H1 (cell line): ENCODE data around the gene APOO. TPM values are rescaled to one million over a fixed set of nuclear protein-coding genes. Genes with fewer than 3 reads are reported as not detected.

Experiments used
- CTCF ChIA-PET: fragments of 300-600 bp; sonication (Branson Sonifier 250); formaldehyde crosslinking; loops from one replicate; lab custom pipeline; 2021; ENCODE audit not compliant: partially characterized antibody; lab: Charles Lee
- POLR2A ChIA-PET: fragments of 300-600 bp; sonication (Branson Sonifier 250); formaldehyde crosslinking; loops from one replicate; lab custom pipeline; 2021; ENCODE audit warnings: inconsistent platforms; ENCODE audit not compliant: partially characterized antibody; lab: Charles Lee
- DNase-seq, 2 experiments: peaks; one replicate each; pipeline versions ENCODE4 v3.0.0 to v3.0.0-alpha.2; 2010 to 2022; ENCODE audit warnings: low spot score in 2 of 2, low read depth in 1 of 2, mixed read lengths in 1 of 2
- FAIRE-seq: peaks from 2 replicates; lab custom pipeline; 2011; peaks lifted over from hg19 to GRCh38; lab: Jason Lieb, UNC
- H2AFZ ChIP-seq: 2 replicates; pipeline ENCODE4 v1.8.1; 2012; ENCODE audit warnings: low read length, inconsistent platforms
- H2AK5ac ChIP-seq: 2 replicates; pipeline ENCODE4 v1.6.1; 2013; ENCODE audit warnings: low read depth, low read length
- H2BK120ac ChIP-seq: replicated peaks from 2 replicates; pipeline ENCODE3; 2013; ENCODE audit warnings: low read depth, low read length, inconsistent platforms
- H2BK12ac ChIP-seq: 2 replicates; pipeline ENCODE4 v1.6.1; 2013; ENCODE audit warnings: low read depth, low read length
- H2BK15ac ChIP-seq: 2 replicates; pipeline ENCODE4 v1.6.1; 2013; ENCODE audit warnings: low read length
- H2BK20ac ChIP-seq: 2 replicates; pipeline ENCODE4 v1.6.1; 2013; ENCODE audit warnings: low read length
- H2BK5ac ChIP-seq: 2 replicates; pipeline ENCODE4 v1.6.1; 2013; ENCODE audit warnings: low read depth, low read length
- H3K14ac ChIP-seq: 2 replicates; pipeline ENCODE4 v1.6.1; 2013; ENCODE audit warnings: inconsistent platforms; ENCODE audit not compliant: insufficient read length
- H3K18ac ChIP-seq: 2 replicates; pipeline ENCODE4 v1.6.1; 2013; ENCODE audit warnings: low read length; ENCODE audit errors: extremely low read depth
- H3K23ac ChIP-seq: 2 replicates; pipeline ENCODE4 v1.6.1; 2013; ENCODE audit warnings: inconsistent platforms; ENCODE audit not compliant: insufficient read length
- H3K23me2 ChIP-seq: 2 replicates; pipeline ENCODE4 v1.6.1; 2013; ENCODE audit warnings: low read depth, low read length
- H3K27ac ChIP-seq: 2 replicates; pipeline ENCODE4 v1.6.1; 2011; ENCODE audit warnings: low read depth, low read length, inconsistent platforms
- H3K27me3 ChIP-seq, 4 experiments: replicated peaks in 1 of 4; 1 replicate in 1 of 4; 2 replicates in 3 of 4; pipeline versions ENCODE4 v1.6.1 to v1.8.1; 2011 to 2013; ENCODE audit warnings: low read length in 3 of 4, mild to moderate bottlenecking in 3 of 4, inconsistent platforms in 2 of 4, mixed read lengths in 2 of 4, moderate library complexity in 1 of 4; ENCODE audit not compliant: control insufficient read depth in 3 of 4, insufficient read depth in 3 of 4; ENCODE audit errors: extremely low read depth in 1 of 4
- H3K36me3 ChIP-seq, 4 experiments: 2 replicates each; pipeline versions ENCODE4 v1.6.1 to v1.8.1; 2011 to 2013; ENCODE audit warnings: mild to moderate bottlenecking in 4 of 4, low read length in 3 of 4, moderate library complexity in 2 of 4, control low read depth in 1 of 4, inconsistent platforms in 1 of 4; ENCODE audit not compliant: insufficient read depth in 4 of 4, control insufficient read depth in 2 of 4
- H3K4ac ChIP-seq: replicated peaks from 2 replicates; pipeline ENCODE3; 2013; ENCODE audit warnings: low read length, low read depth, mixed read lengths, inconsistent platforms; ENCODE audit not compliant: insufficient read length
- H3K4me1 ChIP-seq, 4 experiments: replicated peaks in 1 of 4; 1 replicate in 1 of 4; 2 replicates in 3 of 4; pipeline versions ENCODE4 v1.6.1 to v1.8.1; 2011 to 2013; ENCODE audit warnings: low read length in 3 of 4, inconsistent platforms in 2 of 4, mixed read lengths in 1 of 4; ENCODE audit not compliant: insufficient read depth in 4 of 4, control insufficient read depth in 3 of 4
- H3K4me2 ChIP-seq, 2 experiments: 2 replicates each; pipeline versions ENCODE4 v1.6.1 to v1.8.1; 2011 to 2013; ENCODE audit warnings: low read depth in 2 of 2, low read length in 2 of 2, control low read depth in 1 of 2, inconsistent platforms in 1 of 2, mild to moderate bottlenecking in 1 of 2; ENCODE audit not compliant: insufficient read depth in 1 of 2
- H3K4me3 ChIP-seq, 4 experiments: fragments of 200-600, 300-600 bp in 1 of 4; sonication (generic), shearing (Covaris generic), sonication (Bioruptor Twin) in 1 of 4; 2 replicates each; pipeline versions ENCODE4 v1.5.1 to v1.8.1; 2011 to 2016; ENCODE audit warnings: low read length in 4 of 4, low read depth in 3 of 4, control low read depth in 2 of 4, inconsistent platforms in 2 of 4, mild to moderate bottlenecking in 2 of 4, mixed read lengths in 1 of 4, moderate library complexity in 1 of 4; ENCODE audit not compliant: insufficient read depth in 2 of 4; ENCODE audit errors: extremely low read depth in 1 of 4
- H3K56ac ChIP-seq: replicated peaks from 2 replicates; pipeline ENCODE3; 2013; ENCODE audit warnings: low read depth, mild to moderate bottlenecking, mixed read lengths, low read length, inconsistent platforms; ENCODE audit not compliant: insufficient read length
- H3K79me1 ChIP-seq: 2 replicates; pipeline ENCODE4 v1.6.1; 2013; ENCODE audit warnings: low read depth, low read length, control low read depth
- H3K79me2 ChIP-seq, 2 experiments: 2 replicates each; pipeline versions ENCODE4 v1.6.1 to v1.8.1; 2012 to 2013; ENCODE audit warnings: low read length in 2 of 2, mild to moderate bottlenecking in 2 of 2, inconsistent platforms in 1 of 2; ENCODE audit not compliant: insufficient read depth in 2 of 2, control insufficient read depth in 1 of 2
- H3K9ac ChIP-seq, 4 experiments: replicated peaks in 1 of 4; 1 replicate in 1 of 4; 2 replicates in 3 of 4; pipeline versions ENCODE4 v1.6.1 to v1.8.1; 2011 to 2013; ENCODE audit warnings: low read depth in 3 of 4, low read length in 3 of 4, control low read depth in 2 of 4, mild to moderate bottlenecking in 2 of 4, moderate library complexity in 2 of 4, inconsistent platforms in 1 of 4; ENCODE audit errors: extremely low read depth in 1 of 4
- H3K9me3 ChIP-seq, 2 experiments: 2 replicates each; pipeline versions ENCODE4 v1.6.1 to v1.8.1; 2012 to 2013; ENCODE audit warnings: mild to moderate bottlenecking in 2 of 2, moderate library complexity in 2 of 2, control low read depth in 1 of 2, inconsistent platforms in 1 of 2, low read depth in 1 of 2, low read length in 1 of 2, mixed read lengths in 1 of 2; ENCODE audit not compliant: insufficient read depth in 2 of 2
- H4K20me1 ChIP-seq, 2 experiments: replicated peaks in 1 of 2; 2 replicates each; pipeline versions ENCODE3 to v1.8.1; 2011 to 2013; ENCODE audit warnings: inconsistent platforms in 2 of 2, low read length in 2 of 2, mild to moderate bottlenecking in 1 of 2; ENCODE audit not compliant: insufficient read depth in 2 of 2, control insufficient read depth in 1 of 2
- H4K5ac ChIP-seq: 2 replicates; pipeline ENCODE4 v1.6.1; 2013; ENCODE audit warnings: low read length, low read depth, mixed read lengths, inconsistent platforms; ENCODE audit not compliant: insufficient read length
- H4K8ac ChIP-seq: 2 replicates; pipeline ENCODE4 v1.8.0; 2013; ENCODE audit warnings: mild to moderate bottlenecking, moderate library complexity, low read length, inconsistent platforms; ENCODE audit not compliant: insufficient read depth; ENCODE audit errors: extremely low read depth
- H4K91ac ChIP-seq: replicated peaks from 2 replicates; pipeline ENCODE3; 2013; ENCODE audit warnings: low read length, mixed read lengths, inconsistent platforms; ENCODE audit not compliant: insufficient read length
- FOSL1 ChIP-seq: IDR thresholded peaks from 2 replicates; pipeline ENCODE4 v1.6.1; 2011; ENCODE audit warnings: mild to moderate bottlenecking, low read depth, low read length, moderate library complexity; ENCODE audit not compliant: insufficient read depth
- NRF1 ChIP-seq: IDR thresholded peaks from 2 replicates; pipeline ENCODE4 v1.6.1; 2011; ENCODE audit warnings: mild to moderate bottlenecking, low read depth, low read length, improper control_type of control experiment
- PHF8 ChIP-seq: fragments of 200-600 bp; sonication (generic); conservative IDR thresholded peaks from 2 replicates; pipeline ENCODE4 v1.7.1; 2012; ENCODE audit warnings: low read depth, mild to moderate bottlenecking, inconsistent platforms, low read length, moderate library complexity
- POLR2A ChIP-seq, 2 experiments: IDR thresholded peaks; 1 replicate in 1 of 2; 2 replicates in 1 of 2; pipeline ENCODE4 v1.6.1; 2011; ENCODE audit warnings: low read depth in 2 of 2, low read length in 2 of 2, mild to moderate bottlenecking in 2 of 2; ENCODE audit errors: control extremely low read depth in 1 of 2
- POU5F1 ChIP-seq: IDR thresholded peaks from 2 replicates; pipeline ENCODE4 v1.6.1; 2011; ENCODE audit warnings: low read depth, mild to moderate bottlenecking, low read length, moderate library complexity
- RAD21 ChIP-seq, 2 experiments: IDR thresholded peaks in 1 of 2; conservative IDR thresholded peaks in 1 of 2; 2 replicates each; pipeline ENCODE4 v1.6.1; 2011; ENCODE audit warnings: low read depth in 2 of 2, low read length in 2 of 2, improper control_type of control experiment in 1 of 2, inconsistent platforms in 1 of 2, mild to moderate bottlenecking in 1 of 2, moderate library complexity in 1 of 2
- SAP30 ChIP-seq: fragments of 300-600 bp; sonication (generic); IDR thresholded peaks from 2 replicates; pipeline ENCODE4 v1.7.1; 2012; ENCODE audit warnings: low read length, moderate library complexity, mild to moderate bottlenecking, inconsistent platforms; ENCODE audit not compliant: insufficient read depth, insufficient replicate concordance
- SIX5 ChIP-seq: IDR thresholded peaks from 2 replicates; pipeline ENCODE4 v1.6.1; 2011; ENCODE audit warnings: mild to moderate bottlenecking, low read depth, low read length
- TBP ChIP-seq: IDR thresholded peaks from 2 replicates; pipeline ENCODE4 v1.6.1; 2011; ENCODE audit warnings: low read depth, low read length, improper control_type of control experiment
- TEAD4 ChIP-seq: IDR thresholded peaks from 2 replicates; pipeline ENCODE4 v1.6.1; 2012; ENCODE audit warnings: low read depth, low read length, inconsistent platforms, mixed read lengths
- ZNF274 ChIP-seq: IDR thresholded peaks from 2 replicates; pipeline ENCODE4 v1.7.0; 2012; ENCODE audit warnings: low read length, borderline replicate concordance; ENCODE audit errors: extremely low read depth
- WGBS, 2 experiments: shearing (Covaris generic) in 1 of 2; methylation state at CpG; one replicate each; pipeline versions ENCODE4 v1.1.6 to v1.1.7; 2013 to 2015; ENCODE audit warnings: low lambda C conversion rate in 2 of 2, mixed read lengths in 2 of 2, inconsistent platforms in 1 of 2, low coverage in 1 of 2, missing lambda C conversion rate in 1 of 2; ENCODE audit not compliant: insufficient replicate concordance in 2 of 2, insufficient coverage in 1 of 2, insufficient read length in 1 of 2; ENCODE audit errors: extremely low coverage in 1 of 2, missing lambda C conversion rate in 1 of 2; 5-methylcytosine and 5-hydroxymethylcytosine counted together
- polyA plus RNA-seq, 7 experiments: library from polyadenylated mRNA; depleted of rRNA in 3 of 7; stranded (reverse) in 5 of 7; unstranded in 2 of 7; fragments of >200 nt in 5 of 7; fragments of 200-250 nt in 2 of 7; gene quantifications; 1 replicate in 5 of 7; 2 replicates in 1 of 7; 4 replicates in 1 of 7; pipeline versions ENCODE4 v1.2.1 to v1.2.3, GENCODE V29; 2011 to 2013; ENCODE audit warnings: missing spikeins in 2 of 7, mixed read lengths in 2 of 7
- total RNA-seq: library from RNA; stranded (reverse); fragmentation: NEBNext Ultra II Directional; extraction: Animal tissue kit (Norgen Biotek cat#: 25700); gene quantifications from 2 replicates; pipeline ENCODE4 v1.2.1, GENCODE V29; 2021
- TF ChIP-seq, protein P1 (sequence below): IDR thresholded peaks from 2 replicates; pipeline ENCODE4 v1.6.1; 2011; ENCODE audit warnings: low read length, improper control_type of control experiment
- TF ChIP-seq, protein P2 (sequence below): IDR thresholded peaks from 2 replicates; pipeline ENCODE4 v1.6.1; 2011; ENCODE audit warnings: low read depth, mild to moderate bottlenecking, low read length; ENCODE audit not compliant: insufficient read depth

The APOO gene
- total and polyA plus RNA-seq, 2 of the 8 experiments (the other 6 are each of a cell fraction or from before 2014, with no cell fraction given), result 25.7 to 45.0 TPM

DNA sequence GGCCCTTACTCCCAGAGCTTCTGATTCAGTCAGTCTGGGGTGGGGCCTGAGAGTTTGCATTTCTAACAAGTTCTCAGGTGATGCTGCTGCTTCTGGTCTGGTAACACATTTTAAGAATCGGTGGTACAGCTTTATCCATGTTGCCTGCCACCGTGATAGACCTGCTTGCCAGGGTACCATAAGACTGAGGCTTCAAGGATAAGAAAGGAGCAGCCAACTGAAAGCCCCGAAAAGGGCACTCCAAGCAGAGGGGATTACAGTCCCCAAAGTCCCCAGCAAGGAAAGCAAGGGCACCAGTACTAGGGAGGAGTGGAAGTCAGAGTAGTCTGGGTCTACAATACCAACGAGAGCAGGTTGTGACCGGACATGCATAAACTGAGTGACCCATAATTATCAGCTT lies 49.8 kb downstream of the APOO start:
- H4K91ac ChIP-seq, result no peak overlapping the region
- H3K23ac ChIP-seq, result no peak overlapping the region
- ChIA-PET POLR2A (no interaction called here), CTCF (interaction anchor here (1.0 to 1.3 kb wide), 2 partner anchors 9 to 17 kb away, joined by 3 read pairs; no protein-coding TSS in a partner anchor)
- H3K27me3 ChIP-seq, result no peaks in the 10 kb centered on the region
- H3K27ac ChIP-seq, result no peak overlapping the region
- no peaks in the 10 kb centered on the region for H3K4me1 ChIP-seq
- no peak overlapping the region for H4K5ac ChIP-seq
- no peaks in the 10 kb centered on the region for H3K23me2 ChIP-seq
- H3K4me3 ChIP-seq, result no peak overlapping the region
- H3K4ac ChIP-seq, result no peak overlapping the region
- no peak overlapping the region for H3K18ac ChIP-seq
- H3K14ac ChIP-seq, result no peak overlapping the region
- no peak overlapping the region for H3K56ac ChIP-seq
- no peak for FAIRE-seq
- peaks cover 0 to 3% (median 0%) of the 10 kb centered on the region in 4 experiments; a peak in 1 of 8 replicates for H3K36me3 ChIP-seq
- no peak overlapping the region for H2AFZ ChIP-seq
- DNase-seq, result no peak
- no peak overlapping the region for H4K8ac ChIP-seq
- no peak overlapping the region for H2BK20ac ChIP-seq
- H3K79me2 ChIP-seq, result no peaks in the 10 kb centered on the region
- no peaks in the 10 kb centered on the region for H4K20me1 ChIP-seq
- no peak overlapping the region for H2AK5ac ChIP-seq
- H2BK120ac ChIP-seq, result no peak overlapping the region
- no peaks in the 10 kb centered on the region for H3K79me1 ChIP-seq
- H2BK12ac ChIP-seq, result no peak overlapping the region
- H2BK15ac ChIP-seq, result no peak overlapping the region
- H2BK5ac ChIP-seq, result no peak overlapping the region
- H3K9me3 ChIP-seq, result no peaks in the 10 kb centered on the region
- no peak overlapping the region for H3K4me2 ChIP-seq
- H3K9ac ChIP-seq, result no peak overlapping the region
- 91% methylated on average over 5 of the region's 5 CpGs; no CpG with 5 or more reads in 1 of the 2 experiments for WGBS, 2 experiments
- TF ChIP-seq ZNF274 (no peak), RAD21 (IDR thresholded peaks at IDR 0.05 in 1 of 2, conservative IDR thresholded peaks at IDR 0.05 in 1 of 2; ENCODE audit: low read depth in 2 of 2, low read length in 2 of 2) (no peak), PHF8 (no peak), FOSL1 (no peak), POLR2A (IDR thresholded peaks at IDR 0.05; ENCODE audit: control extremely low read depth in 1 of 2, low read depth in 2 of 2, low read length in 2 of 2) (no peak), TBP (no peak), SAP30 (no peak), TEAD4 (no peak), NRF1 (no peak), POU5F1 (no peak), SIX5 (no peak)
- TF ChIP-seq, protein P1, sequence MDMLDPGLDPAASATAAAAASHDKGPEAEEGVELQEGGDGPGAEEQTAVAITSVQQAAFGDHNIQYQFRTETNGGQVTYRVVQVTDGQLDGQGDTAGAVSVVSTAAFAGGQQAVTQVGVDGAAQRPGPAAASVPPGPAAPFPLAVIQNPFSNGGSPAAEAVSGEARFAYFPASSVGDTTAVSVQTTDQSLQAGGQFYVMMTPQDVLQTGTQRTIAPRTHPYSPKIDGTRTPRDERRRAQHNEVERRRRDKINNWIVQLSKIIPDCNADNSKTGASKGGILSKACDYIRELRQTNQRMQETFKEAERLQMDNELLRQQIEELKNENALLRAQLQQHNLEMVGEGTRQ, result no peak
- TF ChIP-seq, protein P2, sequence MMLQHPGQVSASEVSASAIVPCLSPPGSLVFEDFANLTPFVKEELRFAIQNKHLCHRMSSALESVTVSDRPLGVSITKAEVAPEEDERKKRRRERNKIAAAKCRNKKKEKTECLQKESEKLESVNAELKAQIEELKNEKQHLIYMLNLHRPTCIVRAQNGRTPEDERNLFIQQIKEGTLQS, result no peak
